NB4 (cell line): ENCODE measurements around the gene ACTC1.
"Not testable (repeated sequence)": the region's sequence is repeated elsewhere in the genome, so short reads cannot be mapped to it uniquely, and the experiment has no call there.

Experiments
- DNase-seq: peaks from one replicate; pipeline ENCODE4 v3.0.0; 2010; ENCODE audit warnings: low read depth
- H3K4me3 ChIP-seq: one replicate; pipeline ENCODE4 v1.5.1; 2011; ENCODE audit warnings: mild to moderate bottlenecking, low read depth, low read length, moderate library complexity
- CTCF ChIP-seq: IDR thresholded peaks from one replicate; pipeline ENCODE4 v1.5.1; 2012; ENCODE audit warnings: low read depth, low read length
- MAX ChIP-seq: IDR thresholded peaks from 2 replicates; pipeline ENCODE4 v1.6.1; 2011; ENCODE audit warnings: low read depth, low read length
- MYC ChIP-seq: IDR thresholded peaks from 2 replicates; pipeline ENCODE4 v1.6.1; 2011; ENCODE audit warnings: low read depth, low read length
- POLR2A ChIP-seq: IDR thresholded peaks from 2 replicates; pipeline ENCODE4 v1.6.1; 2011; ENCODE audit warnings: mild to moderate bottlenecking; ENCODE audit not compliant: insufficient read length; ENCODE audit errors: extremely low read depth

Gene ACTC1

GRCh38 chr15:34821831-34822230 is 26.5 kb upstream of the ACTC1 start:
- no peak for DNase-seq
- TF ChIP-seq CTCF = no peak
- no peak for TF ChIP-seq POLR2A
- TF ChIP-seq MYC = no peak
- TF ChIP-seq MAX = no peak
- no peak overlapping the region for H3K4me3 ChIP-seq

- TF ChIP-seq POLR2A (no peak), MYC (no peak), MAX (no peak)
- DNase-seq = no peak
- no peak overlapping the region for H3K4me3 ChIP-seq
Measured at GRCh38 chr15:34820110-34820509, 24.8 kb upstream of the ACTC1 start.

- TF ChIP-seq MAX = no peak
- no peak for TF ChIP-seq POLR2A
- TF ChIP-seq MYC = no peak
- no peak for TF ChIP-seq CTCF
- no peak for DNase-seq
- H3K4me3 ChIP-seq = no peak overlapping the region
Measured at GRCh38 chr15:34818526-34818925, 23.2 kb upstream of the ACTC1 start.

GRCh38 chr15:34815836-34816235 is 20.5 kb upstream of the ACTC1 start:
- no peak for DNase-seq
- H3K4me3 ChIP-seq = no peak overlapping the region
- no peak for TF ChIP-seq POLR2A
- no peak for TF ChIP-seq CTCF
- TF ChIP-seq MYC = no peak
- TF ChIP-seq MAX = no peak

- no peak for DNase-seq
- TF ChIP-seq POLR2A (no peak), CTCF (no peak), MYC (no peak), MAX (no peak)
- H3K4me3 ChIP-seq = no peak overlapping the region
Measured at GRCh38 chr15:34813446-34814190, 18.3 kb upstream of the ACTC1 start.

- not testable (repeated sequence) for DNase-seq, H3K4me3 ChIP-seq
Measured at GRCh38 chr15:34812868-34813365, 17.6 kb upstream of the ACTC1 start.
